OCI-LY3 (cell line): ENCODE measurements around the gene PIP5K1C.

Experiments
- CTCF ChIP-seq: fragments of 200-600, 300-600 bp; sonication (generic); IDR thresholded peaks from 2 replicates; pipeline ENCODE4 v1.5.1; 2014; ENCODE audit warnings: antibody characterized with exemption, low read length, low read depth
- EZH2phosphoT487 ChIP-seq: fragments of 200-600 bp; shearing (Covaris generic); IDR thresholded peaks from 2 replicates; pipeline ENCODE4 v1.6.1; 2018; ENCODE audit warnings: antibody characterized with exemption, mixed run types, low read depth

- no peak for TF ChIP-seq CTCF
- TF ChIP-seq EZH2phosphoT487, result no peak
Measured at GRCh38 chr19:3621689-3622088, 78.6 kb downstream of the PIP5K1C start.
